ENCODE measurements around the gene BET1L.

Gene BET1L

GRCh38 chr11:205221-206001 lies 1.8 kb downstream of the BET1L start:
- no peak overlapping the region for H3K4me3 ChIP-seq (ENCODE audit: low read length)
- DNase-seq (ENCODE audit: low read depth), result no peak

GRCh38 chr11:204587-205109 lies 2.6 kb downstream of the BET1L start:
- TF ChIP-seq CTCF (IDR thresholded peaks at IDR 0.05; ENCODE audit: insufficient read depth, low read depth, low read length, missing control alignments), result no peak
- no peak for DNase-seq (ENCODE audit: low read depth)
- no peak overlapping the region for H3K4me3 ChIP-seq (ENCODE audit: low read length)

More at GRCh38 chr11:205221-206001, 1.8 kb downstream of the BET1L start:
- TF ChIP-seq CTCF (IDR thresholded peaks at IDR 0.05; ENCODE audit: insufficient read depth, low read depth, low read length, missing control alignments), result no peak

GRCh38 chr11:203945-204586 lies 3.1 kb downstream of the BET1L start:
- no peak for DNase-seq (ENCODE audit: low read depth)
- TF ChIP-seq CTCF (IDR thresholded peaks at IDR 0.05; ENCODE audit: insufficient read depth, low read depth, low read length, missing control alignments), result no peak

GRCh38 chr11:203056-203944 lies 3.9 kb downstream of the BET1L start:
- no peak for DNase-seq (ENCODE audit: low read depth)
- no peak overlapping the region for H3K4me3 ChIP-seq (ENCODE audit: low read length)
- no peak for TF ChIP-seq CTCF (IDR thresholded peaks at IDR 0.05; ENCODE audit: insufficient read depth, low read depth, low read length, missing control alignments)

More at GRCh38 chr11:203945-204586, 3.1 kb downstream of the BET1L start:
- H3K4me3 ChIP-seq (ENCODE audit: low read length), result no peak overlapping the region

GRCh38 chr11:202490-202889 lies 4.7 kb downstream of the BET1L start:
- no peak overlapping the region for H3K4me3 ChIP-seq (ENCODE audit: low read length)
- TF ChIP-seq CTCF (IDR thresholded peaks at IDR 0.05; ENCODE audit: insufficient read depth, low read depth, low read length, missing control alignments), result no peak
- DNase-seq (ENCODE audit: low read depth), result no peak

GRCh38 chr11:201966-202365 lies 5.2 kb downstream of the BET1L start:
- no peak overlapping the region for H3K4me3 ChIP-seq (ENCODE audit: low read length)
- DNase-seq (ENCODE audit: low read depth), result no peak
- TF ChIP-seq CTCF (IDR thresholded peaks at IDR 0.05; ENCODE audit: insufficient read depth, low read depth, low read length, missing control alignments), result no peak

All from epithelial cell of esophagus (primary cell).